SK-N-SH treated with all-trans-retinoic acid at 6 μM for 48 hours (cell line): ENCODE measurements around the gene HDAC4.

ENCODE experiments used
- ATAC-seq: fragments of 200-7000 bp; cut with Tn5 transposase; 3 replicates; pipeline ENCODE4 v1.9.1; 2020; ENCODE audit warnings: mild to moderate bottlenecking, moderate library complexity
- ARNTL ChIP-seq: fragments of 450-650 bp; formaldehyde crosslinking; IDR thresholded peaks from 2 replicates; pipeline ENCODE4 v1.5.0; 2020; ENCODE audit warnings: low read depth, mild to moderate bottlenecking, moderate library complexity, borderline replicate concordance
- BACH2 ChIP-seq: fragments of 250-450 bp; sonication (Bioruptor Pico); IDR thresholded peaks from 2 replicates; pipeline ENCODE4 v1.9.0; 2021; ENCODE audit warnings: mild to moderate bottlenecking, borderline replicate concordance
- CSDC2 ChIP-seq: fragments of 250-450 bp; sonication (Bioruptor Pico); IDR thresholded peaks from 2 replicates; pipeline ENCODE4 v1.5.0; 2020; ENCODE audit warnings: mild to moderate bottlenecking, moderate library complexity
- ESRRG ChIP-seq: fragments of 250-450 bp; sonication (Bioruptor Pico); IDR thresholded peaks from 2 replicates; pipeline ENCODE4 v1.6.1; 2021; ENCODE audit warnings: mild to moderate bottlenecking
- GLIS3 ChIP-seq: fragments of 250-450 bp; sonication (Bioruptor Pico); IDR thresholded peaks from 2 replicates; pipeline ENCODE4 v1.5.0; 2020; ENCODE audit warnings: mild to moderate bottlenecking, moderate library complexity
- ISL1 ChIP-seq: fragments of 250-450 bp; sonication (Bioruptor Pico); IDR thresholded peaks from 2 replicates; pipeline ENCODE4 v2.1.2; 2022; ENCODE audit warnings: mild to moderate bottlenecking, moderate library complexity
- OSR1 ChIP-seq: fragments of 250-450 bp; sonication (Bioruptor Pico); IDR thresholded peaks from 2 replicates; pipeline ENCODE4 v1.8.0; 2022; ENCODE audit warnings: moderate library complexity, mild to moderate bottlenecking, inconsistent platforms
- PPARA ChIP-seq: fragments of 250-450 bp; sonication (Bioruptor Pico); IDR thresholded peaks from 2 replicates; pipeline ENCODE4 v1.5.0; 2020; ENCODE audit warnings: mild to moderate bottlenecking, borderline replicate concordance
- RARB ChIP-seq: fragments of 250-450 bp; sonication (Bioruptor Pico); IDR thresholded peaks from 2 replicates; pipeline ENCODE4 v1.8.0; 2021; ENCODE audit warnings: mild to moderate bottlenecking, moderate library complexity
- SNAI2 ChIP-seq: fragments of 250-450 bp; sonication (Bioruptor Pico); IDR thresholded peaks from 2 replicates; pipeline ENCODE4 v1.5.0; 2020; ENCODE audit warnings: mild to moderate bottlenecking, moderate library complexity
- TOX ChIP-seq: fragments of 250-450 bp; sonication (Bioruptor Pico); IDR thresholded peaks from 2 replicates; pipeline ENCODE4 v1.8.0; 2021; ENCODE audit warnings: mild to moderate bottlenecking, moderate library complexity, borderline replicate concordance
- ZC3H10 ChIP-seq: fragments of 250-450 bp; sonication (Bioruptor Pico); IDR thresholded peaks from 2 replicates; pipeline ENCODE4 v1.5.1; 2021; ENCODE audit warnings: mild to moderate bottlenecking, moderate library complexity
- ZFP3 ChIP-seq: fragments of 250-450 bp; sonication (Bioruptor Pico); IDR thresholded peaks from 2 replicates; pipeline ENCODE4 v1.5.0; 2020; ENCODE audit warnings: mild to moderate bottlenecking, moderate library complexity
- ZNF565 ChIP-seq: fragments of 450-650 bp; formaldehyde crosslinking; conservative IDR thresholded peaks from 2 replicates; pipeline ENCODE4 v1.5.0; 2020; ENCODE audit warnings: low read depth, mild to moderate bottlenecking, moderate library complexity
- ZNF70 ChIP-seq: fragments of 450-650 bp; formaldehyde crosslinking; IDR thresholded peaks from 2 replicates; pipeline ENCODE4 v1.5.0; 2020; ENCODE audit warnings: mild to moderate bottlenecking, moderate library complexity
- ZNF8 ChIP-seq: fragments of 450-650 bp; formaldehyde crosslinking; IDR thresholded peaks from 2 replicates; pipeline ENCODE4 v1.5.0; 2020; ENCODE audit warnings: mild to moderate bottlenecking, moderate library complexity
- TF ChIP-seq, protein P1 (sequence below): fragments of 250-450 bp; sonication (Bioruptor Pico); IDR thresholded peaks from 2 replicates; pipeline ENCODE4 v1.5.1; 2020; ENCODE audit warnings: low read depth, mild to moderate bottlenecking, moderate library complexity
- TF ChIP-seq, protein P2 (sequence below): fragments of 250-450 bp; sonication (Bioruptor Pico); IDR thresholded peaks from 2 replicates; pipeline ENCODE4 v1.5.0; 2020; ENCODE audit warnings: mild to moderate bottlenecking, moderate library complexity
- TF ChIP-seq, protein P3 (sequence below): fragments of 250-450 bp; sonication (Bioruptor Pico); IDR thresholded peaks from 2 replicates; pipeline ENCODE4 v1.8.0; 2021; ENCODE audit warnings: low read depth, mild to moderate bottlenecking, moderate library complexity, borderline replicate concordance
- TF ChIP-seq, protein P4 (sequence below): fragments of 250-450 bp; sonication (Bioruptor Pico); IDR thresholded peaks from 2 replicates; pipeline ENCODE4 v1.8.0; 2020; ENCODE audit warnings: mild to moderate bottlenecking, moderate library complexity, borderline replicate concordance

The HDAC4 gene

DNA sequence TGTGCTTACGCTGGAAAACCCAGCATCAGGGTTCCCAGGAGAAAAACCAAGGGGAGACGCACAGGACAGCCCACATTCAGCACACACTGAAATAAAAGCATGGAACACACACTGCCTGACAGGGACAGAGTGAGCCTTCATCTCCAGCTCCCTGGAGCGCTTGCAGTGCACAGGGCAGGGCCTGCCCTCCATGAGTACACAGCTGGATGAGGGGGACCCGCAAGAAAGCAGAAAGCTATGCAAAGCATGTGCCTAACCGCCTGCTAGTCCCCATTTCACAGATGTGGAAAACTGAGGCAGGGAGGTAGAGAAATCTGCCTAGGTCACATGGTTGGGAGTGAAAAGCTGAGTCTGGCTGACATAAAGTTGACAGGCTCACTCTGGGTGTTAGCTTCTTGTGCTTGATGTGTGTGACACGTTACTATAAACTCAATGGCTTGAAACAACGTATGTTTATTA is 187.1 kb downstream of the HDAC4 start:
- no peak for ATAC-seq
- TF ChIP-seq ZC3H10 (CRISPR knock-in tag), result no peak
- TF ChIP-seq, all 23 proteins: peak for 0

DNA sequence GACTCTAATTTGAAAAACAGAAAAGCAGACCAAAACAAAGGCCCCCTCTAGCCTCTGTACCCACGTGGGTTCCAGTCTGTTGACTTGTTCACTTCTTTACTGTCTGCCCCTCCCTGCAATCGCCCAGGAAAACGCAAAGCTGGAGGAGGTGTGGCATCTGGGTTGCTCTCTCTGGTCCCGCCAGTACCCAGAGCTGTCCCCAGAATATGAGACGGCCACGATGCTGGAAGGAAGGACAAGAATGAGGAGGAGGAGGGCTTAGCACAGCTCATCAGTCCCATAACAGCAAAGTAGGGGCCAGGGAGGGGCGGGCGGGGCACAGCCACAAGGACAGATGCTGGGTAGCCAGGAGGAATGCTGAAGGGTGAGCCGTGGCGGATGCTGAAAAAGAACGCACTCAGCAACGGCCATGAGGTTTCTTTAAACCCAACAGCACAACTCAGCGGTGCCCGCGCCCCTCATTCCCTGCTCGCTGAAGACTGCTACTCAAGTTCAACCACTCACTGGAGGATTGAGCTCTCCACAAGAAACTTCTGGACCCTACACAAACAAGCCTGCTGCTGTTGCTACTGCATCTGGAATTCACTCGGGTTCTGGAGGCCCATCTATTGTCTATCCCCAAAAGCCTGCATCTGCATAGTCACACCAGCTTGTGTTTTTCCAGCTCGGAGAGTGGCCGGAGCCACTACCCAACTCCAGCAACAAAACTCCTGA is 187.7 kb downstream of the HDAC4 start:
- TF ChIP-seq ARNTL (CRISPR knock-in tag) (no peak), GLIS3 (CRISPR knock-in tag) (no peak), ESRRG (CRISPR knock-in tag) (no peak), SNAI2 (no peak), ZNF70 (CRISPR knock-in tag) (no peak), RARB (no peak), CSDC2 (CRISPR knock-in tag) (no peak), TOX (no peak), ZNF565 (no peak), BACH2 (CRISPR knock-in tag) (no peak), ISL1 (CRISPR knock-in tag) (no peak), PPARA (CRISPR knock-in tag) (no peak)
- TF ChIP-seq, protein P1, sequence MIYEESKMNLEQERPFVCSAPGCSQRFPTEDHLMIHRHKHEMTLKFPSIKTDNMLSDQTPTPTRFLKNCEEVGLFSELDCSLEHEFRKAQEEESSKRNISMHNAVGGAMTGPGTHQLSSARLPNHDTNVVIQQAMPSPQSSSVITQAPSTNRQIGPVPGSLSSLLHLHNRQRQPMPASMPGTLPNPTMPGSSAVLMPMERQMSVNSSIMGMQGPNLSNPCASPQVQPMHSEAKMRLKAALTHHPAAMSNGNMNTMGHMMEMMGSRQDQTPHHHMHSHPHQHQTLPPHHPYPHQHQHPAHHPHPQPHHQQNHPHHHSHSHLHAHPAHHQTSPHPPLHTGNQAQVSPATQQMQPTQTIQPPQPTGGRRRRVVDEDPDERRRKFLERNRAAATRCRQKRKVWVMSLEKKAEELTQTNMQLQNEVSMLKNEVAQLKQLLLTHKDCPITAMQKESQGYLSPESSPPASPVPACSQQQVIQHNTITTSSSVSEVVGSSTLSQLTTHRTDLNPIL, result no peak
- TF ChIP-seq, protein P2, sequence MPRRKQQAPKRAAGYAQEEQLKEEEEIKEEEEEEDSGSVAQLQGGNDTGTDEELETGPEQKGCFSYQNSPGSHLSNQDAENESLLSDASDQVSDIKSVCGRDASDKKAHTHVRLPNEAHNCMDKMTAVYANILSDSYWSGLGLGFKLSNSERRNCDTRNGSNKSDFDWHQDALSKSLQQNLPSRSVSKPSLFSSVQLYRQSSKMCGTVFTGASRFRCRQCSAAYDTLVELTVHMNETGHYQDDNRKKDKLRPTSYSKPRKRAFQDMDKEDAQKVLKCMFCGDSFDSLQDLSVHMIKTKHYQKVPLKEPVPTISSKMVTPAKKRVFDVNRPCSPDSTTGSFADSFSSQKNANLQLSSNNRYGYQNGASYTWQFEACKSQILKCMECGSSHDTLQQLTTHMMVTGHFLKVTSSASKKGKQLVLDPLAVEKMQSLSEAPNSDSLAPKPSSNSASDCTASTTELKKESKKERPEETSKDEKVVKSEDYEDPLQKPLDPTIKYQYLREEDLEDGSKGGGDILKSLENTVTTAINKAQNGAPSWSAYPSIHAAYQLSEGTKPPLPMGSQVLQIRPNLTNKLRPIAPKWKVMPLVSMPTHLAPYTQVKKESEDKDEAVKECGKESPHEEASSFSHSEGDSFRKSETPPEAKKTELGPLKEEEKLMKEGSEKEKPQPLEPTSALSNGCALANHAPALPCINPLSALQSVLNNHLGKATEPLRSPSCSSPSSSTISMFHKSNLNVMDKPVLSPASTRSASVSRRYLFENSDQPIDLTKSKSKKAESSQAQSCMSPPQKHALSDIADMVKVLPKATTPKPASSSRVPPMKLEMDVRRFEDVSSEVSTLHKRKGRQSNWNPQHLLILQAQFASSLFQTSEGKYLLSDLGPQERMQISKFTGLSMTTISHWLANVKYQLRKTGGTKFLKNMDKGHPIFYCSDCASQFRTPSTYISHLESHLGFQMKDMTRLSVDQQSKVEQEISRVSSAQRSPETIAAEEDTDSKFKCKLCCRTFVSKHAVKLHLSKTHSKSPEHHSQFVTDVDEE (CRISPR knock-in tag), result no peak
- TF ChIP-seq, protein P3, sequence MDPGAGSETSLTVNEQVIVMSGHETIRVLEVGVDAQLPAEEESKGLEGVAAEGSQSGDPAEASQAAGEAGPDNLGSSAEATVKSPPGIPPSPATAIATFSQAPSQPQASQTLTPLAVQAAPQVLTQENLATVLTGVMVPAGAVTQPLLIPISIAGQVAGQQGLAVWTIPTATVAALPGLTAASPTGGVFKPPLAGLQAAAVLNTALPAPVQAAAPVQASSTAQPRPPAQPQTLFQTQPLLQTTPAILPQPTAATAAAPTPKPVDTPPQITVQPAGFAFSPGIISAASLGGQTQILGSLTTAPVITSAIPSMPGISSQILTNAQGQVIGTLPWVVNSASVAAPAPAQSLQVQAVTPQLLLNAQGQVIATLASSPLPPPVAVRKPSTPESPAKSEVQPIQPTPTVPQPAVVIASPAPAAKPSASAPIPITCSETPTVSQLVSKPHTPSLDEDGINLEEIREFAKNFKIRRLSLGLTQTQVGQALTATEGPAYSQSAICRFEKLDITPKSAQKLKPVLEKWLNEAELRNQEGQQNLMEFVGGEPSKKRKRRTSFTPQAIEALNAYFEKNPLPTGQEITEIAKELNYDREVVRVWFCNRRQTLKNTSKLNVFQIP (CRISPR knock-in tag), result no peak
- TF ChIP-seq, protein P4, sequence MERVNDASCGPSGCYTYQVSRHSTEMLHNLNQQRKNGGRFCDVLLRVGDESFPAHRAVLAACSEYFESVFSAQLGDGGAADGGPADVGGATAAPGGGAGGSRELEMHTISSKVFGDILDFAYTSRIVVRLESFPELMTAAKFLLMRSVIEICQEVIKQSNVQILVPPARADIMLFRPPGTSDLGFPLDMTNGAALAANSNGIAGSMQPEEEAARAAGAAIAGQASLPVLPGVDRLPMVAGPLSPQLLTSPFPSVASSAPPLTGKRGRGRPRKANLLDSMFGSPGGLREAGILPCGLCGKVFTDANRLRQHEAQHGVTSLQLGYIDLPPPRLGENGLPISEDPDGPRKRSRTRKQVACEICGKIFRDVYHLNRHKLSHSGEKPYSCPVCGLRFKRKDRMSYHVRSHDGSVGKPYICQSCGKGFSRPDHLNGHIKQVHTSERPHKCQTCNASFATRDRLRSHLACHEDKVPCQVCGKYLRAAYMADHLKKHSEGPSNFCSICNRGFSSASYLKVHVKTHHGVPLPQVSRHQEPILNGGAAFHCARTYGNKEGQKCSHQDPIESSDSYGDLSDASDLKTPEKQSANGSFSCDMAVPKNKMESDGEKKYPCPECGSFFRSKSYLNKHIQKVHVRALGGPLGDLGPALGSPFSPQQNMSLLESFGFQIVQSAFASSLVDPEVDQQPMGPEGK (CRISPR knock-in tag), result no peak
- TF ChIP-seq, all 23 proteins: peak for 0
- ATAC-seq, result no peak; the same call in 2 of the 3 replicates

DNA sequence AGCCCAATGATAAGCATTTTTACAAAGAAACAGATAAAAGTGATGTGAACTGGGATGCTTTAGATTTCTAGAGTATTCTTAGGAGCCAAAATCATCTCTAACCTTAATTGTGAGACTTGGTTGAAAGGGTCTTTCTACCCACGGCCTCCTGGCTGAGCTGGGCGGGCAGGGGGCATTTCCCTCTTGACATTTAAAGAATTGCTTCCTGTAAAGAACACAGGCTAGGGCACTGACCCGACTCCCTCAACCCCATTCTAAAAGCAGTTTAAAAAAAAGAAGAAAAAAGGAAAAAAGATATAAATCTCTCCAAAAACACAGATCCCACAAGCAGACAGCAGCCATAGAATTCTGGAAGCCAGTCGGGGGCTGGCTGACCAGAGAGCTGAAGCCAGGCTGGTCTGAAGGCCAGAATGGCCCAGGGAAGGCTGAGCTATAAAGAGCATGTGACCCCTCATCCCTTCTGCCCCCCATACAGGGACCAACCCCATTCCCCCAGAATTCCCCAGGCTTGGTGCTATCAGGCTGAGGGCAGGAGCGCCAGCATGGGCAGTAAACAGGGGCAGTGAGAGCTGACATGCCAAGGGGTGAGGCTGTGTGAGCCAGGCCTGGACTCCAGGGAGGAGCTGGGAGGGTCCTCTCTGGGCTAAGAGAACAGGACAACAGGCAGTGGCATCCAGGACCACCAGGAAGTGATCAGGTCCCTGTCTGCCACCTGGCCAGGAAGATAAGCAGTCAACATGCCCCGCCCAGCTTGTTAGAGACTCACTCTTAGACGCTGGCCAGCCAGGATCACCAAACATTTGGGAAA is 188.5 kb downstream of the HDAC4 start:
- no peak for ATAC-seq
- TF ChIP-seq ZNF8 (CRISPR knock-in tag) (no peak), ZFP3 (CRISPR knock-in tag) (no peak), GLIS3 (CRISPR knock-in tag) (no peak), BACH2 (CRISPR knock-in tag) (no peak), PPARA (CRISPR knock-in tag) (no peak), ZNF565 (no peak), TOX (no peak), OSR1 (CRISPR knock-in tag) (no peak)
- TF ChIP-seq, protein P3 (CRISPR knock-in tag), result no peak
- TF ChIP-seq, protein P1, result no peak
- TF ChIP-seq, protein P4 (CRISPR knock-in tag), result no peak
